ACC112 (cell line): ENCODE data around the gene IKZF5.

Experiments used
- H2AFZ ChIP-seq: fragments of 200-600 bp; sonication (generic); one replicate; pipeline ENCODE4 v1.6.0; 2017; ENCODE audit warnings: antibody characterized with exemption, low read length; ENCODE audit not compliant: unreplicated experiment
- H3K27ac ChIP-seq: fragments of 200-600 bp; sonication (generic); 2 replicates; pipeline ENCODE4 v1.5.1; 2014; ENCODE audit warnings: low read depth, mild to moderate bottlenecking, antibody characterized with exemption, low read length, moderate library complexity
- H3K27me3 ChIP-seq: fragments of 200-600 bp; sonication (generic); 2 replicates; pipeline ENCODE4 v1.6.1; 2014; ENCODE audit warnings: mild to moderate bottlenecking, antibody characterized with exemption, low read length, moderate library complexity, mixed read lengths; ENCODE audit not compliant: insufficient read depth
- H3K36me3 ChIP-seq: fragments of 200-600 bp; sonication (generic); 2 replicates; pipeline ENCODE4 v1.6.1; 2016; ENCODE audit warnings: mild to moderate bottlenecking, antibody characterized with exemption, low read length, moderate library complexity, mixed read lengths; ENCODE audit not compliant: insufficient read depth
- H3K4me1 ChIP-seq: fragments of 200-600 bp; sonication (generic); one replicate; pipeline ENCODE4 v1.6.1; 2016; ENCODE audit warnings: low read length, mixed read lengths; ENCODE audit not compliant: insufficient read depth, unreplicated experiment, control insufficient read depth
- H3K4me3 ChIP-seq: fragments of 200-600 bp; sonication (generic); 2 replicates; pipeline ENCODE4 v1.5.1; 2014; ENCODE audit warnings: mild to moderate bottlenecking, low read depth, low read length
- H3K79me2 ChIP-seq: fragments of 200-600 bp; sonication (generic); one replicate; pipeline ENCODE4 v1.6.0; 2016; ENCODE audit warnings: low read length; ENCODE audit not compliant: control insufficient read depth, unreplicated experiment, insufficient read depth

IKZF5 gene

GRCh38 chr10:122980209-122981065 lies 28.2 kb downstream of the IKZF5 start, which contains the start of gene PSTK:
Gene PSTK (plus strand): TSS chr10:122980401. CDS start chr10:122980480, 79 bp downstream.
- H3K27me3 ChIP-seq, result no peaks in the 10 kb centered on the region
- peak within 1 kb of the TSS; percentile 74 for H3K27ac ChIP-seq
- peak within 1 kb of the TSS; percentile 89 for H3K4me3 ChIP-seq
- H3K4me1 ChIP-seq, result no peaks in the 10 kb centered on the region
- H3K36me3 ChIP-seq, result no peaks in the 10 kb centered on the region
- no peaks in the 10 kb centered on the region for H3K79me2 ChIP-seq
- peak within 1 kb of the TSS; percentile 94 for H2AFZ ChIP-seq

GRCh38 chr10:122974543-122975064 lies 34.0 kb downstream of the IKZF5 start:
- H3K36me3 ChIP-seq, result no peaks in the 10 kb centered on the region
- no peaks in the 10 kb centered on the region for H3K4me1 ChIP-seq
- no peak overlapping the region for H3K4me3 ChIP-seq
- H3K27me3 ChIP-seq, result no peaks in the 10 kb centered on the region
- no peak overlapping the region for H2AFZ ChIP-seq
- no peak overlapping the region for H3K27ac ChIP-seq
- no peaks in the 10 kb centered on the region for H3K79me2 ChIP-seq

GRCh38 chr10:122974023-122974422 lies 34.6 kb downstream of the IKZF5 start:
- no peak overlapping the region for H2AFZ ChIP-seq
- H3K4me1 ChIP-seq, result no peaks in the 10 kb centered on the region
- no peak overlapping the region for H3K27ac ChIP-seq
- no peaks in the 10 kb centered on the region for H3K79me2 ChIP-seq
- H3K27me3 ChIP-seq, result no peaks in the 10 kb centered on the region
- no peak overlapping the region for H3K4me3 ChIP-seq
- H3K36me3 ChIP-seq, result no peaks in the 10 kb centered on the region

GRCh38 chr10:122968698-122969097 lies 39.9 kb downstream of the IKZF5 start:
- no peaks in the 10 kb centered on the region for H3K4me1 ChIP-seq
- no peak overlapping the region for H2AFZ ChIP-seq
- H3K36me3 ChIP-seq, result peaks cover 25% of the 10 kb centered on the region; the same call in 1 of the 2 replicates

GRCh38 chr10:122966879-122967278 lies 41.7 kb downstream of the IKZF5 start:
- Histone ChIP-seq H3K4me1 (no peaks in the 10 kb centered on the region), H3K27ac (no peak overlapping the region), H3K79me2 (no peaks in the 10 kb centered on the region), H3K4me3 (no peak overlapping the region), H3K36me3 (peaks cover 41% of the 10 kb centered on the region), H3K27me3 (no peaks in the 10 kb centered on the region), H2AFZ (no peak overlapping the region)

More at GRCh38 chr10:122968698-122969097, 39.9 kb downstream of the IKZF5 start:
- no peak overlapping the region for H3K4me3 ChIP-seq
- no peaks in the 10 kb centered on the region for H3K27me3 ChIP-seq
- H3K27ac ChIP-seq, result no peak overlapping the region
- no peaks in the 10 kb centered on the region for H3K79me2 ChIP-seq

- Histone ChIP-seq H2AFZ (no peak overlapping the region), H3K4me1 (peaks cover 1% of the 10 kb centered on the region), H3K27me3 (no peaks in the 10 kb centered on the region), H3K79me2 (peaks cover 29% of the 10 kb centered on the region), H3K36me3 (peaks cover 41% of the 10 kb centered on the region), H3K27ac (no peak overlapping the region), H3K4me3 (no peak overlapping the region)
Observed at GRCh38 chr10:122962405-122962804, 46.2 kb downstream of the IKZF5 start.

GRCh38 chr10:122957474-122957873 lies 51.1 kb downstream of the IKZF5 start:
- Histone ChIP-seq H3K27me3 (no peaks in the 10 kb centered on the region), H3K79me2 (peaks cover 69% of the 10 kb centered on the region)

GRCh38 chr10:122955892-122956291 lies 52.7 kb downstream of the IKZF5 start:
- peak overlapping the region; percentile 98 for H3K4me3 ChIP-seq
- peaks cover 69% of the 10 kb centered on the region for H3K79me2 ChIP-seq

More at GRCh38 chr10:122957474-122957873, 51.1 kb downstream of the IKZF5 start:
- no peak overlapping the region for H2AFZ ChIP-seq
- no peak overlapping the region for H3K27ac ChIP-seq
- H3K4me3 ChIP-seq, result no peak overlapping the region
- peaks cover 25% of the 10 kb centered on the region for H3K4me1 ChIP-seq
- H3K36me3 ChIP-seq, result peaks cover 6% of the 10 kb centered on the region

GRCh38 chr10:122954731-122955050 lies 53.9 kb downstream of the IKZF5 start:
- H3K4me1 ChIP-seq, result peaks cover 31% of the 10 kb centered on the region
- no peaks in the 10 kb centered on the region for H3K27me3 ChIP-seq
- H2AFZ ChIP-seq, result peak overlapping the region; percentile 98
- H3K36me3 ChIP-seq, result peaks cover 8% of the 10 kb centered on the region
- H3K4me3 ChIP-seq, result peak overlapping the region; percentile 98
- no peak overlapping the region for H3K27ac ChIP-seq
- H3K79me2 ChIP-seq, result peaks cover 62% of the 10 kb centered on the region

More at GRCh38 chr10:122955892-122956291, 52.7 kb downstream of the IKZF5 start:
- peaks cover 31% of the 10 kb centered on the region for H3K4me1 ChIP-seq
- H2AFZ ChIP-seq, result no peak overlapping the region
- H3K27me3 ChIP-seq, result no peaks in the 10 kb centered on the region
- peaks cover 3% of the 10 kb centered on the region for H3K36me3 ChIP-seq
- H3K27ac ChIP-seq, result no peak overlapping the region

- H3K27me3 ChIP-seq, result no peaks in the 10 kb centered on the region
- peaks cover 60% of the 10 kb centered on the region for H3K79me2 ChIP-seq
- peak within 1 kb of the TSS; percentile 98 for H2AFZ ChIP-seq
- H3K27ac ChIP-seq, result peak within 1 kb of the TSS; percentile 58; the same call in 1 of the 2 replicates
- peaks cover 31% of the 10 kb centered on the region for H3K4me1 ChIP-seq
- H3K36me3 ChIP-seq, result peaks cover 9% of the 10 kb centered on the region
- peak within 1 kb of the TSS; percentile 98 for H3K4me3 ChIP-seq
Observed at GRCh38 chr10:122953902-122954730, 54.5 kb downstream of the IKZF5 start, which contains the start of gene C10orf88. Gene C10orf88 (minus strand): TSS chr10:122954227. CDS start chr10:122954178, 49 bp downstream.
